Mesenchymal stem cell (in vitro differentiated cells and primary cell): ENCODE results near the gene TM9SF3.

ENCODE experiments used
- DNase-seq: peaks from one replicate; pipeline ENCODE4 v3.0.0-alpha.2; 2013
- H2AFZ ChIP-seq: one replicate; pipeline ENCODE4 v1.6.1; 2013; ENCODE audit warnings: low read depth, mild to moderate bottlenecking, control low read depth, inconsistent platforms, low read length, moderate library complexity
- H2AK5ac ChIP-seq: 2 replicates; pipeline ENCODE4 v1.6.1; 2013; ENCODE audit warnings: low read length, moderate library complexity, mild to moderate bottlenecking, inconsistent platforms; ENCODE audit not compliant: severe bottlenecking
- H2BK120ac ChIP-seq: one replicate; pipeline ENCODE4 v1.6.1; 2013; ENCODE audit warnings: low read depth, mild to moderate bottlenecking, inconsistent platforms, low read length, moderate library complexity
- H2BK12ac ChIP-seq, 2 experiments: one replicate each; pipeline ENCODE4 v1.6.1; 2013; ENCODE audit warnings: inconsistent platforms in 2 of 2, low read length in 2 of 2, mild to moderate bottlenecking in 2 of 2, moderate library complexity in 2 of 2, control low read depth in 1 of 2
- H2BK15ac ChIP-seq: one replicate; pipeline ENCODE4 v1.6.1; 2013; ENCODE audit warnings: mild to moderate bottlenecking, low read depth, inconsistent platforms; ENCODE audit not compliant: poor library complexity, severe bottlenecking
- H2BK5ac ChIP-seq: 2 replicates; pipeline ENCODE4 v1.6.1; 2013; ENCODE audit warnings: low read depth, mild to moderate bottlenecking, low read length, control low read depth, inconsistent platforms; ENCODE audit not compliant: poor library complexity, severe bottlenecking
- H3K14ac ChIP-seq, 2 experiments: one replicate each; pipeline ENCODE4 v1.6.1; 2013; ENCODE audit warnings: inconsistent platforms in 2 of 2, low read length in 2 of 2, control low read depth in 1 of 2, mild to moderate bottlenecking in 1 of 2, moderate library complexity in 1 of 2
- H3K18ac ChIP-seq, 2 experiments: one replicate each; pipeline ENCODE4 v1.6.1; 2013; ENCODE audit warnings: inconsistent platforms in 2 of 2, low read length in 2 of 2, control low read depth in 1 of 2, low read depth in 1 of 2, mild to moderate bottlenecking in 1 of 2
- H3K23ac ChIP-seq, 2 experiments: one replicate each; pipeline ENCODE4 v1.6.1; 2013; ENCODE audit warnings: inconsistent platforms in 2 of 2, low read length in 2 of 2, mild to moderate bottlenecking in 2 of 2, moderate library complexity in 2 of 2, control low read depth in 1 of 2
- H3K27ac ChIP-seq: 2 replicates; pipeline ENCODE4 v1.5.1; 2013; ENCODE audit warnings: mild to moderate bottlenecking, moderate library complexity, low read length, control low read depth, inconsistent platforms; ENCODE audit not compliant: poor library complexity, severe bottlenecking
- H3K27me3 ChIP-seq, 2 experiments: 2 replicates each; pipeline versions ENCODE4 v1.6.1 to v1.7.0; 2013; ENCODE audit warnings: low read length in 2 of 2, mild to moderate bottlenecking in 2 of 2, moderate library complexity in 2 of 2, control low read depth in 1 of 2, inconsistent platforms in 1 of 2; ENCODE audit not compliant: control insufficient read depth in 1 of 2, insufficient read depth in 1 of 2
- H3K36me3 ChIP-seq, 2 experiments: 2 replicates each; pipeline versions ENCODE4 v1.6.1 to v1.7.0; 2013; ENCODE audit warnings: low read length in 2 of 2, control low read depth in 1 of 2, inconsistent platforms in 1 of 2, low read depth in 1 of 2, mild to moderate bottlenecking in 1 of 2; ENCODE audit not compliant: insufficient read depth in 2 of 2, control insufficient read depth in 1 of 2
- H3K4ac ChIP-seq, 2 experiments: one replicate each; pipeline ENCODE4 v1.6.1; 2013; ENCODE audit warnings: inconsistent platforms in 2 of 2, low read length in 2 of 2, mild to moderate bottlenecking in 2 of 2, moderate library complexity in 2 of 2, control low read depth in 1 of 2, low read depth in 1 of 2
- H3K4me1 ChIP-seq: 2 replicates; pipeline ENCODE4 v1.6.1; 2013; ENCODE audit warnings: low read depth, low read length, control low read depth; ENCODE audit not compliant: control insufficient read depth, insufficient read depth
- H3K4me2 ChIP-seq: 2 replicates; pipeline ENCODE4 v1.6.1; 2013; ENCODE audit warnings: low read length, mild to moderate bottlenecking, inconsistent platforms; ENCODE audit not compliant: poor library complexity, severe bottlenecking
- H3K4me3 ChIP-seq, 2 experiments: 2 replicates each; pipeline versions ENCODE4 v1.5.1 to v1.7.0; 2013; ENCODE audit warnings: low read length in 2 of 2, mild to moderate bottlenecking in 2 of 2, control low read depth in 1 of 2, low read depth in 1 of 2; ENCODE audit not compliant: insufficient read depth in 1 of 2
- H3K79me1 ChIP-seq: replicated peaks from 2 replicates; pipeline ENCODE4 v1.6.1; 2013; ENCODE audit warnings: mild to moderate bottlenecking, control low read depth, low read length, inconsistent platforms; ENCODE audit not compliant: poor library complexity, severe bottlenecking
- H3K9ac ChIP-seq: 2 replicates; pipeline ENCODE4 v1.7.0; 2013; ENCODE audit warnings: mild to moderate bottlenecking, low read length, moderate library complexity
- H3K9me3 ChIP-seq: 2 replicates; pipeline ENCODE4 v1.7.0; 2013; ENCODE audit warnings: mild to moderate bottlenecking, low read length; ENCODE audit not compliant: control insufficient read depth
- H4K8ac ChIP-seq: one replicate; pipeline ENCODE4 v1.6.1; 2013; ENCODE audit warnings: inconsistent platforms, mild to moderate bottlenecking, low read length, moderate library complexity
- H4K91ac ChIP-seq: one replicate; pipeline ENCODE4 v1.6.1; 2013; ENCODE audit warnings: mild to moderate bottlenecking, low read length, inconsistent platforms
- WGBS: methylation state at CpG from one replicate; pipeline ENCODE4 v1.1.7; 2013; ENCODE audit warnings: mixed read lengths; 5-methylcytosine and 5-hydroxymethylcytosine counted together

TM9SF3 gene

DNA sequence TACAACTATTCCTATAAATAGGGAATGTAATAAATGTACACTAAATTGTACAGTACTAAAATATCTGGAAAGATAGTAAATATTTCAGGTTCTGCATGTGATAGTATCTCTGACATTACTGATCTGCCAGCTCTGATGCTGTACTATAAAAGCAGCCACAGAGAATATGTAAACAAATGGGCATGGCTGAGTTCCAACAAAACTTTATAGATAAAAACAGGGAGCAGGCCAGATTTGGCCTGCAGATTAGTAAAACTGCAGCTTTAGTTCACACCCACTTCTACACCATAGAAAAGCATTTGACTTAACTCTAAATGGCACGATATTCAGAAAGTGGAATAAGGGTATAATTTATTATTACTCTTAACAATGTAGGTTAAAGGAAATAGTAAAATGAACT, 54.3 kb downstream of the TM9SF3 start:
- Histone ChIP-seq H3K4me2 (no peak overlapping the region), H3K14ac (no peak overlapping the region), H2BK12ac (no peak overlapping the region), H3K23ac (no peak overlapping the region), H3K27me3 (no peaks in the 10 kb centered on the region), H3K27ac (no peak overlapping the region), H3K4me3 (no peak overlapping the region), H2AFZ (no peak overlapping the region), H4K91ac (no peak overlapping the region), H3K36me3 (peaks cover 3 to 73% of the 10 kb centered on the region in 2 experiments), H3K18ac (no peak overlapping the region), H3K9me3 (no peaks in the 10 kb centered on the region), H3K4me1 (no peaks in the 10 kb centered on the region), H2BK5ac (no peak overlapping the region), H4K8ac (no peak overlapping the region), H3K79me1 (peaks cover 10% of the 10 kb centered on the region), H2BK120ac (no peak overlapping the region), H2BK15ac (no peak overlapping the region), H3K4ac (no peak overlapping the region), H2AK5ac (no peak overlapping the region), H3K9ac (no peak overlapping the region)
- no CpG with 5 or more reads among the region's 1 CpG for WGBS
- DNase-seq = no peak

DNA sequence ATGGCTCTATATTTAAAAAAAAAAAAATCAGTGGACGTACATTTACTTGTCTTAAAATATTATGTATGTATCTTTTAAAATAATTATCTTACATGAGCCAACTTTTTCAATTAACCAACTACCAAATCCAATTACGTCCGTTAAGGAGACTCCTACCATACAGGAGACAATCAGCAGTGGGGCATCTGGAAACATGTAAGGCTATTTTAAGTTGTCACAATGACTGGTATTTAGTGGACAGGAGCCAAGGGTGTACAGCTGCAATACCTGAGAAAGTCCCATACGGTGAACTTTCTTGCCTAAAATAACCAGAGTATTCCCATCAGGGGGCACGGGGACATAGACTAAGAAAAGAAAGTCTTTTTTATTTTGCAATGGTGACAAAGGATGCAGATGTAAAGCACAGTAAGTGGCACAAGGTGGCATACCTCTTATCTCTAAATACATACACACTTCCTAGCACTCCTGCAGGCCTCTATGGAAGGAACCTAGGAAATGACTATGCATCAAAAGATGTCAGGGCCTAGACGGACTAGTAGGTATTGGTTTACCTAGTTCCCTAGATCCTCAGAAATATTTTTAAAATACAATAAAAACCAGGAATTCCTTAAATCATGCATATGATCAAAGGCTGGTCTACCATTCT, 57.1 kb downstream of the TM9SF3 start:
- Histone ChIP-seq H2BK12ac (no peak overlapping the region), H4K8ac (no peak overlapping the region), H3K18ac (no peak overlapping the region), H3K4me1 (no peaks in the 10 kb centered on the region), H3K23ac (no peak overlapping the region), H3K36me3 (peaks cover 3 to 96% of the 10 kb centered on the region in 2 experiments), H3K79me1 (peaks cover 18% of the 10 kb centered on the region), H3K4ac (no peak overlapping the region), H3K9ac (no peak overlapping the region), H4K91ac (no peak overlapping the region), H2BK5ac (no peak overlapping the region), H2BK15ac (no peak overlapping the region), H3K27me3 (no peaks in the 10 kb centered on the region), H3K14ac (no peak overlapping the region), H3K9me3 (no peaks in the 10 kb centered on the region), H2BK120ac (no peak overlapping the region), H2AK5ac (no peak overlapping the region), H2AFZ (no peak overlapping the region), H3K27ac (no peak overlapping the region), H3K4me2 (no peak overlapping the region), H3K4me3 (no peak overlapping the region)
- WGBS = no CpG with 5 or more reads among the region's 6 CpGs
- no peak for DNase-seq

DNA sequence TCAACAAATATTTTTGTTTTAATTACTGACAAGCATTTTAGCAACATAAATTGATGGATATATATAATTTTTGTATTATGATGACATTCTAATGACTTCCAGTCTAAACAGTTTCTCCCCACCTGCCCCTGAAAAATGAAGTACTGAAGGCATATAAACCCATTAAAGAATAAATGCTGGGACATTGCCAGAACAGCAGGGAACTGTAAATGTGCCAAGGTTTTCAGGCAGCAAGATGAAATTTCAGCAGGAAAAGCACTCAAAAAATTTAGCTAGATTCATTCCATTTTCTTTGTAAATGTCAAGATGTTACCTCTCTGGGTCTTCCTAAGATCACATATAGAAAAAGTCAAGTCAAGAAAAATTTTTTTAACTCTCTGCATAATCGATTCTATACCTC, 62.1 kb downstream of the TM9SF3 start:
- no peak overlapping the region for H3K4ac ChIP-seq
- H3K23ac ChIP-seq = no peak overlapping the region
- no peak overlapping the region for H3K18ac ChIP-seq
- H3K4me3 ChIP-seq = no peak overlapping the region
- H2AFZ ChIP-seq = no peak overlapping the region
- no peak overlapping the region for H2AK5ac ChIP-seq
- H3K9ac ChIP-seq = no peak overlapping the region
- peaks cover 15% of the 10 kb centered on the region for H3K79me1 ChIP-seq
- no peak overlapping the region for H2BK5ac ChIP-seq
- peaks cover 0 to 89% of the 10 kb centered on the region in 2 experiments for H3K36me3 ChIP-seq
- H2BK120ac ChIP-seq = no peak overlapping the region
- no peak overlapping the region for H3K4me2 ChIP-seq
- H2BK12ac ChIP-seq = no peak overlapping the region
- no peaks in the 10 kb centered on the region for H3K4me1 ChIP-seq
- no peak overlapping the region for H4K91ac ChIP-seq
- H4K8ac ChIP-seq = no peak overlapping the region
- WGBS = no CpG with 5 or more reads among the region's 1 CpG
- no peak overlapping the region for H3K27ac ChIP-seq
- H2BK15ac ChIP-seq = no peak overlapping the region
- no peak for DNase-seq
- no peaks in the 10 kb centered on the region for H3K9me3 ChIP-seq
- H3K14ac ChIP-seq = no peak overlapping the region
- no peaks in the 10 kb centered on the region for H3K27me3 ChIP-seq

DNA sequence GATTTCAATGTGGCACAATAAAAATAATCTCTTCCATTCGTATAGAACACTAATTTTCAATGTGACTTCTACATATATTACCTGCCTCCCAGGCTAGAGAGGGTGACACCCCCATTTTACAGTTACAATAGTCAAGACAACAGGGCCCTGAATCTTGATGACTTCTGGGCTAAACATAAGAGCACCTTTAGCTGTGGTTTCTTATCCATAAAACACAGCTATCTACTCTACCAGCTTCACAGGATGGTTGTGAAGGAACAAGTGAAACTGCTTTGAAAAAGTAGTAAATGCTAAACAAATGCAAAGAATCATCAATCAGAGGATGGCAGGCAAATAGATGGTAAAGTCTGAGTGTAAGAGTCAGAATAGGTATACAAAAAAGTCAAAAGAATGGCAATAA, 69.5 kb downstream of the TM9SF3 start:
- no peak for DNase-seq
- Histone ChIP-seq H3K14ac (no peak overlapping the region), H2AK5ac (no peak overlapping the region), H3K4ac (no peak overlapping the region), H3K9ac (no peak overlapping the region), H3K27ac (no peak overlapping the region), H3K27me3 (peaks cover 0 to 6% of the 10 kb centered on the region in 2 experiments), H3K4me3 (no peak overlapping the region), H3K23ac (no peak overlapping the region), H4K8ac (no peak overlapping the region), H3K4me1 (peaks cover 7% of the 10 kb centered on the region), H3K36me3 (peaks cover 0 to 48% of the 10 kb centered on the region in 2 experiments), H2BK5ac (no peak overlapping the region), H3K9me3 (no peaks in the 10 kb centered on the region), H4K91ac (no peak overlapping the region), H3K4me2 (no peak overlapping the region), H2AFZ (no peak overlapping the region), H2BK12ac (no peak overlapping the region), H2BK120ac (no peak overlapping the region), H3K79me1 (peaks cover 9% of the 10 kb centered on the region), H2BK15ac (no peak overlapping the region), H3K18ac (no peak overlapping the region)
- 91% methylated on average over 1 of the region's 1 CpG for WGBS
